ENCODE data around the gene ABHD12B. TPM values are rescaled to one million over a fixed set of nuclear protein-coding genes. Genes with fewer than 3 reads are reported as not detected.

The ABHD12B gene
- total and polyA plus RNA-seq, 9 of the 15 experiments (the other 6 are each of a cell fraction or from before 2014, with no cell fraction given): not detected

GRCh38 chr14:50920482-50921230 is 48.8 kb downstream of the ABHD12B start (continued):
- TF ChIP-seq ID3 (CRISPR knock-in tag; IDR thresholded peaks at IDR 0.05) (no peak), ID3 (tag; IDR thresholded peaks at IDR 0.05) (no peak), SMAD4 (CRISPR knock-in tag; conservative IDR thresholded peaks at IDR 0.05) (no peak)

- Histone ChIP-seq H2AFZ (ENCODE audit: low read depth, low read length) (no peak overlapping the region), H3K27me3 (ENCODE audit: control insufficient read depth in 2 of 2, insufficient read depth in 2 of 2, low read length in 2 of 2) (no peaks in the 10 kb centered on the region), H3K9me3 (replicated peaks; ENCODE audit: control insufficient read depth, insufficient read depth, low read depth, low read length) (no peaks in the 10 kb centered on the region), H3K9me1 (ENCODE audit: control insufficient read depth, insufficient read depth, low read length) (no peaks in the 10 kb centered on the region), H3K9ac (ENCODE audit: insufficient read depth in 1 of 2, low read depth in 2 of 2, low read length in 2 of 2) (no peak overlapping the region), H3K27ac (ENCODE audit: extremely low read depth, low read depth, low read length) (no peak overlapping the region), H3K4me2 (ENCODE audit: insufficient read depth, low read length) (no peak overlapping the region), H3K4me3 (no peak overlapping the region), H3K79me2 (ENCODE audit: control insufficient read depth, insufficient read depth, low read length) (no peaks in the 10 kb centered on the region), H4K20me1 (replicated peaks; ENCODE audit: control insufficient read depth, insufficient read depth, low read length) (no peaks in the 10 kb centered on the region), H3K4me1 (replicated peaks in 1 of 2; ENCODE audit: control insufficient read depth in 2 of 2, insufficient read depth in 2 of 2, low read length in 2 of 2) (peaks cover under 1 to 19% of the 10 kb centered on the region in 2 experiments; a peak in 4 of 5 replicates), H3K36me3 (ENCODE audit: control insufficient read depth, insufficient read depth, low read length) (peaks cover 14% of the 10 kb centered on the region; the same call in 2 of the 3 replicates)
- no peak for ATAC-seq
- intact Hi-C loops (cut with micrococcal nuclease): no loop called here
- no peak for DNase-seq (ENCODE audit: extremely low read depth in 1 of 4, low spot score in 3 of 4)
- ChIA-PET CTCF (ENCODE audit: low intra/inter-chr PET ratio) (no interaction called here), POLR2A (interaction anchor here (0.6 kb wide), 1 partner anchor 41 kb away, joined by 3 read pairs; no protein-coding TSS in a partner anchor)
- 64% methylated on average over 2 of the region's 2 CpGs for WGBS (ENCODE audit: insufficient coverage, low coverage, missing lambda C conversion rate)
- FAIRE-seq: no peak
- no TSS peak for BruUV-seq (replicated peaks)
- in situ Hi-C loops (cut with MboI): no loop called here
- TF ChIP-seq YBX1 (IDR thresholded peaks at IDR 0.05) (no peak), HMGN3 (IDR thresholded peaks at IDR 0.05; ENCODE audit: borderline replicate concordance, extremely low read depth, insufficient read length, low read depth, low read length) (no peak), ZNF445 (CRISPR knock-in tag; IDR thresholded peaks at IDR 0.05; ENCODE audit: low read depth) (no peak), CCAR2 (IDR thresholded peaks at IDR 0.05; ENCODE audit: low read depth, low read length) (no peak), ZNF354B (CRISPR knock-in tag; IDR thresholded peaks at IDR 0.05) (no peak), TEAD4 (IDR thresholded peaks at IDR 0.05; ENCODE audit: low read length) (no peak), TEAD4 (CRISPR knock-in tag; IDR thresholded peaks at IDR 0.05; ENCODE audit: borderline replicate concordance) (no peak), HDGF (IDR thresholded peaks at IDR 0.05) (no peak), NCOA6 (IDR thresholded peaks at IDR 0.05) (no peak), MYBL2 (IDR thresholded peaks at IDR 0.05; ENCODE audit: low read depth) (no peak), MYBL2 (CRISPR knock-in tag; IDR thresholded peaks at IDR 0.05; ENCODE audit: borderline replicate concordance) (no peak), ARID1B (IDR thresholded peaks at IDR 0.05) (no peak), AFF1 (IDR thresholded peaks at IDR 0.05; ENCODE audit: low read depth in 1 of 2, partially characterized antibody in 2 of 2) (no peak), HOXB6 (CRISPR knock-in tag; IDR thresholded peaks at IDR 0.05; ENCODE audit: borderline replicate concordance) (no peak), RBM14 (IDR thresholded peaks at IDR 0.05; ENCODE audit: borderline replicate concordance, insufficient read depth, low read depth, low read length) (no peak)
Measured at GRCh38 chr14:50922803-50923202, 51.0 kb downstream of the ABHD12B start.
